KG1 (cell line): ENCODE measurements around the gene SGMS1.
"Not testable (repeated sequence)": the region's sequence is repeated elsewhere in the genome, so short reads cannot be mapped to it uniquely, and the experiment has no call there.

Experiments
- DNase-seq: peaks from one replicate; lab custom pipeline; 2025; lab: John Stamatoyannopoulos, UW

The SGMS1 gene

DNA sequence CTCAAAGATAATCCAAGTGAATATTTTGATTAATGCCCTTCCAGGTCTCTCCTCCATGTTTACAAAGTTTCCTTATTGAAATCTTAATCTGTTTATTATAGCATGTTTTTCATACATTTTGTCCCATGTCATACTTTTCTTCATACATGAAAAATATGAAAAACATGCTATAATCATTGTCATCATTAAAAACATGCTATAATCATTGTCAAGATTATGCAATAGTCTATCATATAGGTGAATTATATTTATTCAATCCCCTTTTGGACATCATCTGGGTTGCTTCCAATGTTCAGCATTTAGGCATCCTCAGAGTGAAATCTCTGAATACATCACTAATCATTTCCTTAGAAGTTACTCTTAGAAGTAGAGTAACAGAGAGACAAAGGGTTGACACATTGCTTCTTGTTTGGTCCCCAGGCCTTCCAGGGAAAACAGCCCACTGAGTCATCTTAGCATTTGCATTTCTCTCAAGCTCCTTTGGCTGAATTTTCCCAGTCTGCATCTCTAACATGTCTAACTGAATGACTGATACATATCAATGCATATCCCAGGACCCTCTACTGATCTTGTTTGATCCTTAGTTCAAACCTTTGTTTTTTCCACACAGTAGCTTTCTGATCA is 87.0 kb downstream of the SGMS1 start:
- no peak for DNase-seq

DNA sequence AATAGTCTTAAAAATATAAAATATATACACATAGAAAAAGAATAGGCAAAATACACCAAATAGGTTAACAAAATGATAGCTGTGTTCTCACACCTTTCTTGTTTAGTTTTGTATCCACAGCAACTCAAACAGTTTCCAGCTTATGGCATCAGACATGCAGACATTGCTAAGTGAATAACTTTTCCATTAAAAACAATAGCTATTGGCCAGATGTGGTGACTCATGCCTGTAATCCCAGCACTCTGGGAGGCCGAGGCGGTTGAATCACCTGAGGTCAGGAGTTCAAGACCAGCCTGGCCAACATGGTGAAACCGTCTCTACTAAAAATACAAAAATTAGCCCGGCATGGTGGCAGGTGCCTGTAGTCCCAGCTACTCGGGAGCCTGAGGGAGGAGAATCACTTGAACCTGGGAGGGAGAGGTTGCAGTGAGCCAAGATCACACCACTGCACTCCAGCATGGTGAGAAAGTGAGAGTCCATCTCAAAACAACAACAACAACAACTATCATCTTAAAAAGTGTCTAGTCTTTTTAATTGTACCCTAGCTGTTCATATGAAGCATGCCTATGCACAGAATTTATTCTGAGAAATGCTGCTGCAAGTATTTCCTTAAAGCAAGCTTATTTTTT is 88.9 kb downstream of the SGMS1 start:
- DNase-seq, result not testable (repeated sequence)

DNA sequence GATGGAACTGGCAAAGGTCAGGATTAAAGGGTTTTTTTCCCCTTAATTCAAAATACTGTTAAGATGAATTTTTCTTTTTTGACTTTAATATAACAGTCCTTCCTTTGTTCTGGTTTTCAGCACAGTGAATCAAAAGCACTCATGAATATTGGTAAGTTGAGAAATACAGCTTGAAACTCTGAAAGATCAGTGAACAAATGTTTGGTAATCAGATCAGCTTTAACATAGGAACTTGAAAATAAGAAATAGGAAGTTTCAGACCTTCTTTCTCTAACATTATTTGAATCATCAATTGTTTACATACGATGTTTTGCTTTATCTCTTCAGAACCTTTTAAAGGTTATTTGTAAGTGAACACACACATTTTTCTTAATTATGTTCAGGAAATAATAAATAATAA is 90.5 kb downstream of the SGMS1 start:
- DNase-seq, result no peak

DNA sequence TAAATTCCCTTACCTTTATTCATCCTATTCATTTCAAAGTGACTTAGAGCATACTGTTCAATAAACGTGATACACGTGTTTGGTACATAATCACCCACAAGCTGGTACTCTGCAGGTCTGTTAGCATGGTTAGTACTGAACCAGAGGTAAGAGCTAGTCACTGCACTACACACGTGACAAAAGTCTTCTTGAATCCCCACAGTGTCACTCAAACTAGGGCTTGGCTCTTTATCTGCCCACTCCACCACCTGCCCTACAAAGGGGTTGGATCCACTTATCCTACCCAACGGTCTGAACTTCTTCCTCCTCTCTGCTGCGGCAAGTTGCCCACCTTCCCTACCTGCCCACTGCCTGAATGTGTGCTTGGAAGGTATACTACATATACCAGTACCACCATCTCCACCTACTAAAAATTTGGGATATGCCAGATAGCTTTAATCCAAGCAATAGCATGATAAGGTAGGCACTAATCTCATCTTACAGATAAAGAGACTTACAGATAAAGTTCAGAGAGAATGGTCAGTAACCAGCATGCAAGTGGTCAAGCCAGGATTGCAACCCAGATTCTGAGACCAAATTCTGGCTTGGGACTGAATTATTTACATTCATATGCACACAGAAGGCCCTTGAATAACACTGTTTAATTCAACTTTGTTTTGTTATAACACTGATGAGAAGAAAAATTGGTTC is 92.2 kb downstream of the SGMS1 start:
- DNase-seq, result no peak

DNA sequence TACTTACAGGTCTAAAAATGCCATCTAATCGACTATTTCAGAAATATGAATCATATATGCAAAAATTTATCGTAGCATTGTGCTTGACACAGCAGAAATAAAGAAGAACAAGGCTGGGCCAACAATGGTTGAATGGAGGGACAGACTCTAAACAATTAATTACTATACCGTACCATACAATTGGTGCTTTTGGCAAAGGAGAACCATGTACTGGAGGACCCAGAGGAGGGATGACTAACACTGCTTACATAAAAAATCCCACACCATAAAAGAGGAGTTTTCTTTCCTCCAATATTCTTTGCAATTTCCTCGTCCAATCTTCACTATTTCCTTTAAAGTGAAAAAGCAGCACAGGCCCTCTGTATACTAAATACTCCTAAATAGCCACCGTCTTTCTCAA is 94.1 kb downstream of the SGMS1 start:
- no peak for DNase-seq

DNA sequence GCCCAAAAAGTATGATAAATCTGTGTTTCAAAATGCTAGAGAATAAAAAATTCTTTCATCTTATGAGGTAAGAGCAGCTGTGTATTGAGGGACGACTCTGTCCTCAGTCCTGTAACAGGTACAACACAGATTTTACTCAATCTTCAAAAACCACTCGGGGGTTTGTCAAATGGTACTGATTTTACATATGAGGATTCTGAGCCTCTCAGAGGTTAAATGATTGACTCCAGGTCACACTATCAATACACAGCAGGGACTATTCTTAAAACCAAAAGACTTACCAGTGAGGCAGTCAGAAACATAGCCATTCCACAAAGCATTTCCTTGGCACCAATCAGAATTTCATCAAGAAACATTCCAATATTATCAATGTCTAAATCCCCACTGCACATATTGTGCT is 95.5 kb downstream of the SGMS1 start:
- no peak for DNase-seq

DNA sequence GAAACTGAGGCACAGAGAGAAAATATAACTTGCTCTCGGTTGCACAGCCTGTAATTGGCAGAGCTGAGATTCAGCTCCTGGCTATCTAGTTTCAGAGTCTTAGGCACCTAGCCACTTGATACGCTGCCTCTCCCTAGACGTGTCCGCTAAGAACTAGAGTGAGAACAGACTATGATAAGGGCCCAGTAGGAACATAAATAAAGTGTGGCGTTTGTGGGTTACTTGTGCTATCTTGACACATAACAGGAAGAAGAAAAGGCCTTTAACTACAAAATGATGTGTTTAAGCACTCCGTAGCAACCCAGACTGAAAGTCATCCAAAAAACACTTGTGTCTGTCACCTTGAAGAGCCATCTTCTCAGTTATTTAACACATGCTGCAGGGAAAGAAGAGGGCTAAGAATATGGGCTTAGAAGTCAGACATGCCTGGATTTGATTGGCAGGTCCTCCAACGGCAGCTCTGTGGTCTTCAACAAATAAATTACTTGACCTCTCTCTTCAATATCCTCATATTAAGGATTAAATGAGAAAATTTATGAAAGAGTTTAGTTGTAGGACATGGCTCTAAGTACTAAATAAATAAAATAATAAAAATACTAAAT is 96.2 kb downstream of the SGMS1 start:
- DNase-seq, result no peak

DNA sequence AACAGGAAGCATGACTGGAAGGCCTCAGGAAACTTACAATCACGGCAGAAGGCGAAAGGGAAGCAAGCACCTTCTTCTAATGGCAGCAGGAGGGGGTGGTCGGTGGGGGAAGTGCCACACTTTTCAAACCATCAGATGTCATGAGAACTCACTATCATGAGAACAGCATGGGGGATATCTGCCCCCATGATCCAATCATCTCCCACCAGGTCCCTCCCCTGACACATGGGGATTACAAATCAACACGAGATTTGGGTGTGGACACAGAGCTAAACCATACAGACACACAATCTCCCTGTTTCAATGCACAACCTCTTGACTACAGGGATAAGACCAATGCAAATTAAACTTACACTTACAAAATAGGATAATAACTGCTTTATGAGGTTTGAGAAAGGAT is 97.6 kb downstream of the SGMS1 start:
- no peak for DNase-seq

DNA sequence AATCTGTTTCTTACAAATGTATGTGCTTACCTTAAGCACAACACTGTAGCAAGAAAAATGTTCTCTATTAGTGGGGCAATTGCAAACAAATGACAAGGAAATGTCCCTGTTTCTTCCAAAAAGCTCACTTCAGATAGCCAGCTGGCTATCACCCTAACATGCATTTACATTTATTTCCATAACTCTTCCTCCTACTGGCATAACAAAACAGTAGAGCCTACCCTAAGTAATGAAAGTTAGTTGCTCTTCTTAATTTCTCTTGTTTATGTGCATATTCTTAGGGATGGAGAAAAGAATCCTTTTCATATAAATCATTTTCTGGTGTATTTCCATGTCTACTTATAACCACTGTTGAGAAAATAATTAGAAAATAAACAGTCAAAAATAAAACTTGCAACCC is 100.4 kb downstream of the SGMS1 start:
- no peak for DNase-seq

DNA sequence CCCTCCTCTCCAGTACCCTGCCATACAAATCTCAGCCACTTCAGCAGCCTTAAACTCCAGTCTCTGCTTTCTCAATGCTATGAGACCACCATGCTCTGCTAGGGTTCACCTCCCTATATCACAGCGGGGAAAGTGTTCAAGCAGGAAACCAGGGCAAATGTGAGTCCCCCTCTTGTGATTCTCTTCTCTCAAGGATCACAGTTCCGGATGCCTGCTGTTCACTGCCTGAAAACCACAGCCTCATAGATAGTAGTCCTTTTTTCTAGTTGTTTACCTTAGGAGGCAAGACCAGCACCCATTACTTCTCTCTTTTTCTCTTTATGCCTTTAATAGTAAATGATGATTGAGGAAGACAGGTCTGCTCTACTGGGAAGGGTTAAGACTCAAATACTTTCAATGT is 100.8 kb downstream of the SGMS1 start:
- no peak for DNase-seq

DNA sequence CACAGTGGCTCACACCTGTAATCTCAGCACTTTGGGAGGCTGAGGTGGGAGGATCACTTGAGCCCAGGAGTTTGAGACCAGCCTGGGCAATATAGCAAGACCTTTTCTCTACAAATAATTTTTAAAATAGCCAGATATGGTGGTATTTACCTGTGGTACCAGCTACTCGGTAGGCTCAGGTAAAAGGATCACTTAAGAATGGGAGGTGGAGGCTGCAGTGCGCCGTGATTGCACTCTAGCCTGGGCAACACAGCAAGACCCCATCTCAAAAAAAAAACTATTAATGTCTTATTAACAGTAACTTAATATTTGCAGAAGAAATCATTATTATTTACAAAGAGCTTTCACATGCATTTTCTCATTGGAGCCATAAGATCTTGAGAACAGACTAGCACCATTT is 103.6 kb downstream of the SGMS1 start:
- DNase-seq, result no peak

DNA sequence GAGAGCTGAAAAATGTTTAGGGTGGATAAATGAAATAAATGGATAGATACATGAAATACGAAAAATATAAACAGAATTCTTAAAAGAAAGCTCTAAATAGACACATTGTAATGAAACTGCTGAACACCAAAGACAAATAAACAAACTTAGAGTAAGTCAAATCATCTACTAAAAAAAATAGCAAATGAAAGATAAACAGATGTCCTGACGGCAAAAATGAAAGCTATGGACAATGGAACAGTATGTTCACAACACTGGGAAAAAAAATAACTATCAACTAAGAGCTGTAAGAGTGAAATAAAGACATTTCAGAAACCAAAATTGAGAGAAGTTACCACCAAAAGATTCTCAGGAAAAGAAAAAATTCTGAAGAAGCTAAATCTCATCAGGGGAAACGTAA is 106.1 kb downstream of the SGMS1 start:
- DNase-seq, result no peak

DNA sequence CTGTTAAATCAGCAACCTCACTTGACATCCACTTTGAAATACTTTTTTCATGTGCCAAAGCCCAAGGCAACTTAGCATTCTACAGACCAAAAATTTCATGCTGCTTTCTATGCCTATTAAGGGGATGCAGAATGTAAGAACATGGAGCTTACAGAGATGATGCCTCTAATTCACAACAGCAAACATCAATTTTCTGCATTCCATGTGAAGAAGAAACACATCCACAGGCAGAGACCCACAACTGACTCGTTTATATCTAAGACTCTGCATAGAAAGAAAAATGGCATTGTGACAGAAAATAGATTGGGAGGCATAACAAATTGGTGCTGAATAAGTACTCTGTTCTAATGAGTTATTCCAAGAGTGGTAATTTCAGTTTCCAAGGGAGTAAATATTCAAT is 107.6 kb downstream of the SGMS1 start:
- DNase-seq, result no peak

DNA sequence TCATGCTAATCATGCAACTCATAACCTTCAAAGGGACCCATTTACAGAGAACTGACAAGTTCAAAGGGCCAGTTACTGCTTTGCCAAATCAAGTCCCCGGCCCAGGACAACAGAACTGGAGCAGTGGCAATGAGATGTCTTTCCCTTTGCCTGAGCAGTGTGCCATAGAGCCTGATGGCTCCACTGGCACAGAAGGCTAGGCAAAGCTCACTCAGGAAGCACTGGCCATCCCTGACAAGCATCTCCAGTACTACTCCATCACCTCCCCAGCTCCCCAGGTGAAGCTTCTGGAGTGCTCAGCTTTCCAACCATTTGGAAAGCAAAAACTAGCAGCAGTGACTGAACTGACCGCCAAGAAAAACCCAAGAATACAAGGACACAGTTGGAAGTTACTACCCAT is 108.3 kb downstream of the SGMS1 start:
- no peak for DNase-seq

DNA sequence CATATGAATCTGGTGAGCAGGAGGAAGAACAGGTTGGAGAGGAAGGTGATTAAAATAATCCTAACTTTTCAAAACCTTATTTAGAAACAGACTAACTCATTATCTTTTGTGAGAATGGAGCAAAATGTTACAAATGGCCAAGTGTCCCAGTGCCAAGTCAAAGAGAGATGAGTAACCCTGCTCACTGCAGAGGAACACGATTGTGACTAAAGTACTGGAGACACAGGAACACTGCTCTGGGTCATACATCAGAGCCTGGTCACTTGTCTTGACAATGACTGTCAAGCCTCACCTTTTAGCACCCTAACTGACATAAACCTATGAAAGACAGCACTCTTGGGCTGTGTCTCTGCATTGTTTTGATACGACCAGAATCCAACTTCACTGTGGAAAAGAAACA is 108.8 kb downstream of the SGMS1 start:
- no peak for DNase-seq

DNA sequence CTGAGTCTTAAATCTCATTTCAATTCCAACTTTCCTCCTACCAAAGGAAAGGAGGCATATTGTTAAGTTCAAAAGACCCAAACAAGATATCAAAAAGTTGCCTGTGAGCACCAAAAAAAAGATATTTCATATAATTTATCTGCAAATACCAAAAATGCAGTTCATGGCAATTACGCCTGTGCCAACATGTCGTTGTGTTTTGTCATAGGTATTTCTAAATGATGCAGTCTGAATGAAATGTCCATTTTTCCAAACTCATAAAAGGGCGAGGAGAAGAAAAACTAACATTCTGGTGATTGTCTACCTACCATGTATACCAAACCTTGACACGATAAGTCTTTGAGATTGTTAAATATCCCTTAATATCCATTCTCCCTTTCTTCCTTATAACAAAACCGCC is 109.8 kb downstream of the SGMS1 start:
- no peak for DNase-seq

DNA sequence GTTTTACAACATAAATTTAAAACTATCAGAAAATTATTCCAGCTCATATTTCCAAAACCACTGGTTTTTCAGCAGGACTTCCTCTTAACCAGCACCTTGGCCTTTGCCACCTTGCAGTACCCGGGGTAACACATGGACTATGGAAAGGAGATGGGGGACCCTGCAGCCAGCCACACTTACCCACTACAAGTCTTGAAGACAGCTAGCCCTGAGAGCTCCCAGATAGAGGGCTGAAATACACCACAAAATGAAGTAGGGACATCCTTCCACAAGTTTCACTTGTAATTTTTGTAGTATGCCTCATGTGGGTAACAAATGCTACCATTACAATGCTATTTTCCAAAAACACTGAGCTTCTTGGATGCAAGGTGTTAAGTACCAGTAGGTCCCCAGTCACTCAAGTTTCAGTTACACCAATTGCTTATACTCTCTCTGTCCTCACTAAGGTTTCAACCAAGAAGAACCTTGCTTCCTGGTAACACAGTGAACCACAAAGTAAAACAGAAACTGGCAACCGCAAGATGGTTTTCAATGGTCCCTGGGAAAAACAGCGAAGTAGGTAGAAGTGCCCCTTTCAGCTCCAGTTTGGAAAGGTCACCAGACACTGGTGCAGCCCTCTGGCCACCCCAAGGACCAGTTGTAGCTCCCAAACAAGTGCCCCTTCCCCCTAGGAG is 110.9 kb downstream of the SGMS1 start:
- no peak for DNase-seq

DNA sequence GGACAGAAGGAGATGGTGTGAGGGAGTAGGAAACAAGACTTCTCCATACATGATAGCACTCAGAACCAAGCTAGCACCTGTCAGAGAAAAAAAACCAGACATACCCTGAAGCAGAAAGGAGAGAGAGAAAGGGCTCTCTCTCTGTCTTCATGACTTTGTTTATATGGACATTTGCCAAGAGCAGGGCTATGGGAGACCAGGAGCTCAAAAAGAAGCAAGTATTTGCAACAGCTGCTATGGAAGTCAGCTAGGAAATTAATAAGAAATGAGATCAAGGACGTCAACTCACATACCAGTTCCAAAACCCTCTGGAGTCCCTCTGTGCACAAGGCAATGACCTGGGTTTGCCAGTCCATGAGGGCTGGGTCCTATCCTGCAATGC is 111.6 kb downstream of the SGMS1 start:
- DNase-seq, result no peak

DNA sequence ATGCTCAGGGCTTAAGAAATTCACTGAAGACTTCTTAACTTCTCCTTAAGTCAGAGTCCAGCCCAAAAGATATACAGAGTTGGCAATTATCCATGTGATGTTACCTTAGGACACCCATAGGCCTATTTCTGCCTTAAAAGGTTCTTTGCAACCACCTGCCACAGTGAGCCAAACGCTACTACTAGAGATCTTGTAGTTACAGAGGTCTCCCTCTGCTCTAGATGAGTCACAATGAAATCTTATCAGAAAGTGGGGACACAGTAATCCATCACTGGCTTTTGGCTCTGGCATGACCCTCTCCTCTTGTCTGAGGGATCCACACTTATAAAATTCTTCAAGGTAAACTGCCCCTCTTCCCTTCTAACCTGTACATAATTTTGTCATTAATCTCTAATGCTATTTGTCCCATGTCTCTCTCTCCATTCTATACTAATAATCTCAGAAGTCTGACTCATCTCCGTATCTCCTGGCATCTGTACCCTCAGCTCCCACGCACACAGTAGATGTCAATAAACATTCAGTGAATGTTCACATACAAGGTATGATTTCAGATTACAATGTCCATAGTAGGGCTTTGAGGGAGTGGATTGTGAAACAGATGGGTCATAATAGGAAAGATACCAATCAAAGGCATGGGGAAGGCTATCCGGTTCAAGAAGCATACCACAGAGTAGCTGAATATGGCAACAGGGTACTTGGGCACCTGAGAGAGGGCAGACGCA is 112.1 kb downstream of the SGMS1 start:
- DNase-seq, result no peak

DNA sequence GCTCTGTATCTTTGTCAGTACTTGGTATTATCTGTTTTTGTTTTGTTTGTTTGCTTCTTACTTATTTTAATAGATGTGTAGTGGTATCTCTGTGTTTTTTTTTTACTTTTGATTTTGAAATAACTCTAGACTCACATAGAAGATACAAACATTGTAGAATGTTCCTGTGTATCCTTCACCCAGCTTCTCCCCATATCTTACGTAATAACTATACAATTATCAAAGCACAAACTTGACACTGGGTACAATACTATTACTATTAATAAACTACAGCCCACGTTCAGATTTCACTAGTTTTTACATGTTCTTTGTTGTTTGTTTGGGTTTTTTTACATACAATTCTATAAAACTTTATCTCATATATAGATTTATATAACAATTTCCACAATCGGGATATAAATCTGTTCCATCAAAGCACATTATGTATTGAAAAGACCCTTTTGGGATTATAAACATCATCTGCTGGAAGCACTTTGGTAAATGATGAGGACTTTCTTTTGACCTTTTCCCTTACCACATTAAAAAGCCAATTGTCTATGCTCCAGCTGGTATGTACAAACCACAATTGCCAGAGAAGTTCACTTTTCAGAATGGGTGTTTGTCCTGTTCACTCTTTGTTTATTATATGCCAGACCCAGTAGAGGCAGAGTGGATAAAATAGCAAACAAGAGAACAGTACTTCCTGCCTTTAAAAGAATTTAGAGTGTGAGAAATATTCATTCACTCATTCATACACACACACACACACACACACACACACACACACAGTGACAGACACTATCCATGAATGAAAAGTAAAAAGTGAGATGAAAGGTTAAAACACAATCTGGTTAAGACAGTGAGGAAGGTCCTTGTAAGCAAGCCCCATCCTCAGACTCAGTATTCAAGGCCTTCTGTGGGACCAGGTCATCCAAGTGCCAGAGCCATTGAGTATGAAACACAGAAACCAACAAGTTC is 113.0 kb downstream of the SGMS1 start:
- no peak for DNase-seq
